IMR-90 (cell line): ENCODE data around the gene SIAH3. TPM values are rescaled to one million over a fixed set of nuclear protein-coding genes. Genes with fewer than 3 reads are reported as not detected.

Experiments used
- ATAC-seq: fragments of 200-7000 bp; cut with Tn5 transposase; 2 replicates; pipeline ENCODE4 v1.9.1; 2020; ENCODE audit warnings: low read depth, mild to moderate bottlenecking, moderate library complexity
- BruUV-seq: library from RNA; stranded (reverse); fragments of 400-500 nt; replicated peaks from 2 replicates; lab custom pipeline; 2021; lab: Mats Ljungman, UMichigan
- CTCF ChIA-PET: fragments of 300-600 bp; formaldehyde crosslinking; extraction: SDS; loops from one replicate; lab custom pipeline; 2021; ENCODE audit warnings: antibody characterized with exemption; lab: Yijun Ruan, JAX
- POLR2A ChIA-PET: fragments of 300-600 bp; sonication (Branson Sonifier 250); formaldehyde crosslinking; loops from one replicate; lab custom pipeline; 2022; ENCODE audit warnings: antibody characterized with exemption; ENCODE audit not compliant: unreplicated experiment; lab: Charles Lee
- DNase-seq: peaks from one replicate; pipeline ENCODE4 v3.0.0; 2013
- H2AFZ ChIP-seq: replicated peaks from 2 replicates; pipeline ENCODE3; 2013; ENCODE audit warnings: low read length, mild to moderate bottlenecking; ENCODE audit not compliant: poor library complexity
- H2AK5ac ChIP-seq: 2 replicates; pipeline ENCODE4 v1.6.1; 2013; ENCODE audit warnings: low read depth, low read length, inconsistent platforms
- H2AK9ac ChIP-seq: replicated peaks from 2 replicates; pipeline ENCODE3; 2013; ENCODE audit warnings: mild to moderate bottlenecking, low read depth, low read length, moderate library complexity; ENCODE audit not compliant: poor library complexity
- H2BK120ac ChIP-seq: 2 replicates; pipeline ENCODE4 v1.6.1; 2013; ENCODE audit warnings: low read depth, low read length, inconsistent platforms
- H2BK15ac ChIP-seq: 3 replicates; pipeline ENCODE4 v1.6.1; 2013; ENCODE audit warnings: low read depth, low read length, inconsistent platforms
- H2BK20ac ChIP-seq: 2 replicates; pipeline ENCODE4 v1.6.1; 2013; ENCODE audit warnings: low read depth, mild to moderate bottlenecking, inconsistent platforms, low read length, moderate library complexity
- H2BK5ac ChIP-seq: 2 replicates; pipeline ENCODE4 v1.6.1; 2013; ENCODE audit warnings: mild to moderate bottlenecking, low read depth, low read length, inconsistent platforms; ENCODE audit not compliant: poor library complexity, severe bottlenecking
- H3K14ac ChIP-seq: replicated peaks from 2 replicates; pipeline ENCODE4 v1.6.1; 2013; ENCODE audit warnings: low read depth, low read length, inconsistent platforms
- H3K18ac ChIP-seq: 2 replicates; pipeline ENCODE4 v1.6.1; 2013; ENCODE audit warnings: low read depth, low read length, control low read depth
- H3K23ac ChIP-seq: 2 replicates; pipeline ENCODE4 v1.6.1; 2013; ENCODE audit warnings: low read depth, low read length, inconsistent platforms
- H3K27ac ChIP-seq: 2 replicates; pipeline ENCODE4 v1.5.1; 2013; ENCODE audit warnings: mild to moderate bottlenecking, control low read depth, low read length; ENCODE audit not compliant: insufficient read depth
- H3K27me3 ChIP-seq: 2 replicates; pipeline ENCODE4 v1.6.1; 2013; ENCODE audit warnings: low read length; ENCODE audit not compliant: control insufficient read depth, insufficient read depth
- H3K36me3 ChIP-seq: 2 replicates; pipeline ENCODE4 v1.6.1; 2013; ENCODE audit warnings: low read length, mixed read lengths; ENCODE audit not compliant: control insufficient read depth, insufficient read depth
- H3K4ac ChIP-seq: 2 replicates; pipeline ENCODE4 v1.6.1; 2013; ENCODE audit warnings: low read depth, low read length, inconsistent platforms
- H3K4me1 ChIP-seq: 2 replicates; pipeline ENCODE4 v1.6.1; 2013; ENCODE audit warnings: low read length, mixed read lengths; ENCODE audit not compliant: control insufficient read depth, insufficient read depth
- H3K4me2 ChIP-seq: 2 replicates; pipeline ENCODE4 v1.6.1; 2013; ENCODE audit warnings: low read depth, mild to moderate bottlenecking, control low read depth, low read length, moderate library complexity
- H3K4me3 ChIP-seq: 2 replicates; pipeline ENCODE4 v1.5.1; 2013; ENCODE audit warnings: low read depth, mild to moderate bottlenecking, control low read depth, low read length, moderate library complexity; ENCODE audit not compliant: insufficient read depth
- H3K56ac ChIP-seq: 2 replicates; pipeline ENCODE4 v1.6.1; 2013; ENCODE audit warnings: low read length, inconsistent platforms; ENCODE audit not compliant: insufficient read depth; ENCODE audit errors: extremely low read depth
- H3K79me1 ChIP-seq, 2 experiments: 2 replicates each; pipeline ENCODE4 v1.6.1; 2013; ENCODE audit warnings: low read length in 2 of 2, inconsistent platforms in 1 of 2, low read depth in 1 of 2
- H3K9ac ChIP-seq: 2 replicates; pipeline ENCODE4 v1.6.1; 2013; ENCODE audit warnings: low read depth, low read length, control low read depth
- H3K9me1 ChIP-seq: 2 replicates; pipeline ENCODE4 v1.6.1; 2013; ENCODE audit warnings: low read length, inconsistent platforms; ENCODE audit not compliant: insufficient read depth
- H3K9me3 ChIP-seq: 2 replicates; pipeline ENCODE4 v1.6.1; 2013; ENCODE audit warnings: low read length; ENCODE audit not compliant: control insufficient read depth, insufficient read depth
- H4K20me1 ChIP-seq: 2 replicates; pipeline ENCODE4 v1.6.1; 2013; ENCODE audit warnings: low read length, inconsistent platforms; ENCODE audit not compliant: insufficient read depth
- H4K5ac ChIP-seq: 2 replicates; pipeline ENCODE4 v1.6.1; 2013; ENCODE audit warnings: mild to moderate bottlenecking, low read depth, low read length, control low read depth
- H4K8ac ChIP-seq, 2 experiments: 2 replicates each; pipeline ENCODE4 v1.6.1; 2013; ENCODE audit warnings: low read depth in 2 of 2, low read length in 2 of 2, control low read depth in 1 of 2, inconsistent platforms in 1 of 2
- H4K91ac ChIP-seq: 2 replicates; pipeline ENCODE4 v1.6.1; 2013; ENCODE audit warnings: low read depth, low read length, inconsistent platforms; ENCODE audit not compliant: insufficient read depth
- ELK1 ChIP-seq: fragments of 150-350 bp; IDR thresholded peaks from 2 replicates; pipeline ENCODE4 v1.6.1; 2016; ENCODE audit warnings: low read depth, mild to moderate bottlenecking, low read length, moderate library complexity, borderline replicate concordance
- FOS ChIP-seq: fragments of 150-350 bp; IDR thresholded peaks from 2 replicates; pipeline ENCODE4 v1.6.1; 2016; ENCODE audit warnings: low read depth, low read length
- NFE2L2 ChIP-seq: fragments of 150-350 bp; IDR thresholded peaks from 2 replicates; pipeline ENCODE4 v1.6.1; 2016; ENCODE audit warnings: low read depth, mild to moderate bottlenecking, low read length
- POLR2A ChIP-seq: IDR thresholded peaks from 2 replicates; pipeline ENCODE4 v1.6.1; 2012; ENCODE audit warnings: mild to moderate bottlenecking, low read depth, low read length
- SMC3 ChIP-seq: fragments of 150-350 bp; IDR thresholded peaks from 2 replicates; pipeline ENCODE4 v1.6.1; 2016; ENCODE audit warnings: low read depth, mild to moderate bottlenecking, antibody characterized with exemption, low read length, moderate library complexity
- USF2 ChIP-seq: fragments of 150-350 bp; IDR thresholded peaks from 2 replicates; pipeline ENCODE4 v1.6.1; 2017; ENCODE audit warnings: mild to moderate bottlenecking, antibody characterized with exemption, low read length, low read depth
- whole genome bisulfite sequencing, 2 experiments: methylation state at CpG; one replicate each; pipeline versions ENCODE4 v1.1.5 to v1.1.7; 2013; ENCODE audit warnings: missing lambda C conversion rate in 2 of 2; ENCODE audit not compliant: insufficient read length in 1 of 2; ENCODE audit errors: extremely low coverage in 2 of 2; 5-methylcytosine and 5-hydroxymethylcytosine counted together
- dilution Hi-C: fragments of 300-500 bp; cut with HindIII; formaldehyde crosslinking; loops from one replicate; pipeline ENCODE4 v1.14.3; 2018; ENCODE audit warnings: low sequenced_read_pairs; ENCODE audit not compliant: unreplicated experiment
- in situ Hi-C: fragments of 300-500 bp; cut with MboI; formaldehyde crosslinking; loops from 3 replicates; pipeline ENCODE4 v1.14.3; 2019; ENCODE audit warnings: low sequenced_read_pairs, inconsistent platforms, mixed read lengths
- intact Hi-C: fragments of 100-400 bp; cut with micrococcal nuclease; formaldehyde crosslinking; loops from 2 replicates; pipeline ENCODE4 v1.10.0; 2022
- polyA plus RNA-seq, 3 experiments: library from polyadenylated mRNA; depleted of rRNA; stranded (reverse); fragments of >200 nt; gene quantifications; 2 replicates each; pipeline ENCODE4 v1.2.3, GENCODE V29; 2012; ENCODE audit warnings: low replicate concordance in 1 of 3
- total RNA-seq: library from RNA; depleted of rRNA; stranded (reverse); fragments of >200 nt; gene quantifications from 2 replicates; pipeline ENCODE4 v1.2.3, GENCODE V29; 2012

The SIAH3 gene
- total and polyA plus RNA-seq, 2 of the 4 experiments (the other 2 are of a cell fraction) = under 0.01 TPM; not detected in 1

GRCh38 chr13:45808925-45809324 is 42.6 kb downstream of the SIAH3 start:
- H4K5ac ChIP-seq = no peak overlapping the region
- no peak overlapping the region for H2AK5ac ChIP-seq
- no CpG with 5 or more reads among the region's 6 CpGs for WGBS, 2 experiments
- H2BK5ac ChIP-seq = no peak overlapping the region
- H2AK9ac ChIP-seq = no peak overlapping the region
- H3K9ac ChIP-seq = no peak overlapping the region
- no peak overlapping the region for H4K91ac ChIP-seq
- no peak overlapping the region for H3K27ac ChIP-seq
- TF ChIP-seq NFE2L2 (no peak), ELK1 (no peak), POLR2A (no peak), SMC3 (no peak), USF2 (no peak), FOS (no peak)
- H3K4me3 ChIP-seq = no peak overlapping the region
- no peak overlapping the region for H3K14ac ChIP-seq
- H3K79me1 ChIP-seq = no peaks in the 10 kb centered on the region
- no peak overlapping the region for H2BK20ac ChIP-seq
- H4K20me1 ChIP-seq = no peaks in the 10 kb centered on the region
- H3K23ac ChIP-seq = no peak overlapping the region
- H3K27me3 ChIP-seq = peaks cover 8% of the 10 kb centered on the region
- ATAC-seq (no peak), DNase-seq (no peak)
- dilution Hi-C loops = no loop called here
- no peaks in the 10 kb centered on the region for H3K9me3 ChIP-seq
- CTCF ChIA-PET = no interaction called here
- no peak overlapping the region for H4K8ac ChIP-seq
- H3K18ac ChIP-seq = no peak overlapping the region
- H2BK15ac ChIP-seq = no peak overlapping the region
- POLR2A ChIA-PET = no interaction called here
- no TSS peak for BruUV-seq
- no peak overlapping the region for H3K56ac ChIP-seq
- no peaks in the 10 kb centered on the region for H3K4me1 ChIP-seq
- H3K36me3 ChIP-seq = no peaks in the 10 kb centered on the region
- no peak overlapping the region for H3K4me2 ChIP-seq
- no peak overlapping the region for H2BK120ac ChIP-seq
- intact Hi-C loops = no loop called here
- H2AFZ ChIP-seq = no peak overlapping the region
- in situ Hi-C loops = no loop called here
- H3K9me1 ChIP-seq = no peaks in the 10 kb centered on the region
- no peak overlapping the region for H3K4ac ChIP-seq
